ENCODE measurements around the gene CZIB. TPM values are rescaled to one million over a fixed set of nuclear protein-coding genes. Genes with fewer than 3 reads are reported as not detected.

The CZIB gene
- total and polyA plus RNA-seq, 2 of the 13 experiments (the other 11 are each of a cell fraction or from before 2014, with no cell fraction given), result 49.2 to 67.0 TPM

- TF ChIP-seq SAP130 (CRISPR knock-in tag; IDR thresholded peaks at IDR 0.05; ENCODE audit: low read depth) (peak; percentile 40; the same call in 1 of the 2 replicates), ZNF343 (CRISPR knock-in tag; IDR thresholded peaks at IDR 0.05) (no peak), ZFP37 (CRISPR knock-in tag; IDR thresholded peaks at IDR 0.05; ENCODE audit: borderline replicate concordance) (no peak), SIX1 (CRISPR knock-in tag; IDR thresholded peaks at IDR 0.05; ENCODE audit: borderline replicate concordance) (no peak), MZF1 (CRISPR knock-in tag; IDR thresholded peaks at IDR 0.05; ENCODE audit: borderline replicate concordance) (no peak), CENPBD1 (CRISPR knock-in tag; IDR thresholded peaks at IDR 0.05; ENCODE audit: borderline replicate concordance, low read depth) (no peak), ELF3 (CRISPR knock-in tag; IDR thresholded peaks at IDR 0.05) (no peak), ZNF431 (CRISPR knock-in tag; IDR thresholded peaks at IDR 0.05; ENCODE audit: borderline replicate concordance, low read depth) (no peak), ZNF44 (CRISPR knock-in tag; IDR thresholded peaks at IDR 0.05) (no peak), ZNF816 (CRISPR knock-in tag; IDR thresholded peaks at IDR 0.05; ENCODE audit: borderline replicate concordance) (no peak), MTA1 (CRISPR knock-in tag; IDR thresholded peaks at IDR 0.05; ENCODE audit: borderline replicate concordance) (peak; percentile 28; the same call in 1 of the 2 replicates), DNMT3B (CRISPR knock-in tag; conservative IDR thresholded peaks at IDR 0.05) (no peak), TBX3 (IDR thresholded peaks at IDR 0.05; ENCODE audit: borderline replicate concordance) (no peak), ZNF678 (CRISPR knock-in tag; IDR thresholded peaks at IDR 0.05) (no peak), GZF1 (CRISPR knock-in tag; IDR thresholded peaks at IDR 0.05) (no peak), ZNF34 (CRISPR knock-in tag; IDR thresholded peaks at IDR 0.05; ENCODE audit: borderline replicate concordance) (no peak), IKZF4 (CRISPR knock-in tag; IDR thresholded peaks at IDR 0.05; ENCODE audit: borderline replicate concordance, low read depth, not compliant biosample characterization) (no peak), TOE1 (CRISPR knock-in tag; IDR thresholded peaks at IDR 0.05) (no peak), PREB (CRISPR knock-in tag; IDR thresholded peaks at IDR 0.05) (no peak), ONECUT2 (CRISPR knock-in tag; IDR thresholded peaks at IDR 0.05) (no peak), EP300 (IDR thresholded peaks at IDR 0.05; ENCODE audit: low read depth in 2 of 2, low read length in 2 of 2) (peak in 1 of 2 experiments; percentile 10; a peak in 1 of 4 replicates), EP300 (CRISPR knock-in tag; IDR thresholded peaks at IDR 0.05; ENCODE audit: borderline replicate concordance) (no peak), GABPA (IDR thresholded peaks at IDR 0.05; ENCODE audit: low read depth, low read length) (no peak), GABPA (CRISPR knock-in tag; IDR thresholded peaks at IDR 0.05; ENCODE audit: low read depth) (no peak), NR2F1 (CRISPR knock-in tag; IDR thresholded peaks at IDR 0.05) (no peak), PPARG (CRISPR knock-in tag; conservative IDR thresholded peaks at IDR 0.05) (0 out of 2 replicates have a peak, but pooled peaks have one; percentile 31), MED13 (CRISPR knock-in tag; IDR thresholded peaks at IDR 0.05) (no peak), ZNF577 (CRISPR knock-in tag; IDR thresholded peaks at IDR 0.05; ENCODE audit: borderline replicate concordance, low read depth) (no peak), TEAD2 (CRISPR knock-in tag; IDR thresholded peaks at IDR 0.05) (no peak), ZBTB3 (CRISPR knock-in tag; IDR thresholded peaks at IDR 0.05; ENCODE audit: borderline replicate concordance, low read depth) (no peak)
Measured at GRCh38 chr1:53176452-53177208, 43.8 kb downstream of the CZIB start (continued).

Data from HepG2 (cell line).